CD4-positive, alpha-beta memory T cell (primary cell): ENCODE data around the gene RNF157. TPM values are rescaled to one million over a fixed set of nuclear protein-coding genes. Genes with fewer than 3 reads are reported as not detected.
A peak's percentile ranks its signal among the peaks of the same experiment; 100 is the strongest.

Experiments
- CTCF ChIA-PET: fragments of 350-600 bp; sonication (Branson Sonifier 250); formaldehyde crosslinking; loops from one replicate; lab custom pipeline; 2021; ENCODE audit warnings: inconsistent platforms; ENCODE audit not compliant: partially characterized antibody; lab: Charles Lee
- POLR2A ChIA-PET: fragments of 350-600 bp; sonication (Branson Sonifier 250); formaldehyde crosslinking; loops from one replicate; lab custom pipeline; 2021; ENCODE audit not compliant: partially characterized antibody; lab: Charles Lee
- DNase-seq, 5 donors: peaks; one replicate each; pipeline versions ENCODE4 v3.0.0 to v3.0.0-alpha.2; 2020 to 2022; ENCODE audit warnings: mixed read lengths in 1 of 5
- H3K27ac ChIP-seq: one replicate; pipeline ENCODE4 v1.7.0; 2013; ENCODE audit warnings: low read depth, low read length
- H3K27me3 ChIP-seq: 2 replicates; pipeline ENCODE4 v1.7.0; 2013; ENCODE audit warnings: mild to moderate bottlenecking, low read length, moderate library complexity; ENCODE audit not compliant: insufficient read depth
- H3K36me3 ChIP-seq: 2 replicates; pipeline ENCODE4 v1.7.0; 2013; ENCODE audit warnings: mild to moderate bottlenecking, low read length, moderate library complexity; ENCODE audit not compliant: insufficient read depth
- H3K4me1 ChIP-seq: 2 replicates; pipeline ENCODE4 v1.7.0; 2013; ENCODE audit warnings: mild to moderate bottlenecking, low read length, moderate library complexity; ENCODE audit not compliant: insufficient read depth
- H3K4me3 ChIP-seq, 2 donors: one replicate each; pipeline ENCODE4 v1.7.0; 2013; ENCODE audit warnings: low read length in 2 of 2, mild to moderate bottlenecking in 1 of 2
- H3K9me3 ChIP-seq, 2 donors: one replicate each; pipeline ENCODE4 v1.7.0; 2013; ENCODE audit warnings: low read length in 2 of 2, control low read depth in 1 of 2; ENCODE audit not compliant: control insufficient read depth in 1 of 2
- H3K27ac Mint-ChIP-seq, 7 donors: one replicate each; pipeline ENCODE4 v1.8.0; 2020 to 2021; ENCODE audit warnings: mixed read lengths in 7 of 7, mild to moderate bottlenecking in 6 of 7, inconsistent platforms in 3 of 7, moderate library complexity in 3 of 7
- H3K27me3 Mint-ChIP-seq, 2 donors: one replicate each; pipeline ENCODE4 v1.8.0; 2020 to 2021; ENCODE audit warnings: mixed read lengths in 2 of 2
- H3K36me3 Mint-ChIP-seq, 2 donors: one replicate each; pipeline ENCODE4 v1.8.0; 2020 to 2021; ENCODE audit warnings: mixed read lengths in 2 of 2, inconsistent platforms in 1 of 2, mild to moderate bottlenecking in 1 of 2
- H3K4me1 Mint-ChIP-seq, 4 donors: one replicate each; pipeline ENCODE4 v1.8.0; 2020 to 2021; ENCODE audit warnings: mixed read lengths in 4 of 4, mild to moderate bottlenecking in 1 of 4
- H3K4me3 Mint-ChIP-seq, 8 donors: one replicate each; pipeline ENCODE4 v1.8.0; 2020 to 2021; ENCODE audit warnings: mixed read lengths in 8 of 8, mild to moderate bottlenecking in 7 of 8, moderate library complexity in 6 of 8, inconsistent platforms in 3 of 8
- H3K9me3 Mint-ChIP-seq, 8 donors: one replicate each; pipeline ENCODE4 v1.8.0; 2020 to 2021; ENCODE audit warnings: mixed read lengths in 8 of 8, mild to moderate bottlenecking in 5 of 8, inconsistent platforms in 3 of 8, moderate library complexity in 1 of 8
- intact Hi-C: fragments of 100-400 bp; cut with micrococcal nuclease; formaldehyde crosslinking; loops from one replicate; pipeline ENCODE4 v1.15.1; 2023
- polyA plus RNA-seq, 2 donors: library from polyadenylated mRNA; unstranded; fragments of 300-500 nt; fragmentation: Illumina TruSeq; gene quantifications; one replicate each; pipeline ENCODE4 v1.2.3, GENCODE V29; 2021
- total RNA-seq, 2 experiments: library from RNA; stranded (reverse); gene quantifications; one replicate each; pipeline ENCODE4 v1.2.3, GENCODE V29; 2021

Gene RNF157
- total and polyA plus RNA-seq, 4 experiments from 2014 or later: 4.0 to 22.5 (median 20.0) TPM

DNA sequence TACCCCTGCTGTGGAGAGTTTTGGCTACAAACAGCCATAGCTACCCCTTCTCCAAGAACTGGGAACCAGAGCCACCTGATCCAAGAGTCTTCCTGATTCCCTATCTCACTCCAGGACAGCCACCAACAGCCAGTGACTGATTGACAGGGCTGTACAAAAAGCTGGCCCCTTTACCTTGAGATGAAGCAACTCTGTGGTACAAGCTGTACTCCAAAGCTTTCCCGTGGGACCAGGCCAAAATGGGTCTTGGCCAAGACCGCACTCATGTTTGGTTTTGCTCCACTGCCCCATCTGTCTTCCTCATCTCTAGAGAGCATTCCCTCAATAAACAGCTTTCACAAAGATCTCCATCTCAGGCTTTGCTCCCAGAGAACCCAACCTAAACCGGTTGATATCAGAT is 43.6 kb downstream of the RNF157 start:
- Histone ChIP-seq H3K4me1 (peaks cover 96% of the 10 kb centered on the region), H3K4me3 (no peak overlapping the region), H3K36me3 (no peaks in the 10 kb centered on the region), H3K27me3 (no peaks in the 10 kb centered on the region), H3K9me3 (no peaks in the 10 kb centered on the region), H3K27ac (peak overlapping the region; percentile 12)
- CTCF ChIA-PET: interaction anchor here (1.3 to 2.0 kb wide), 7 partner anchors 8 to 83 kb away, joined by 3 to 7 read pairs (median 5); no protein-coding TSS in a partner anchor
- intact Hi-C loops: loop anchor here (5.0 kb wide), 1 partner anchor 41 kb away; no protein-coding TSS in a partner anchor
- peaks cover 21 to 44% of the 10 kb centered on the region in 2 donors for H3K36me3 Mint-ChIP-seq
- no peaks in the 10 kb centered on the region for H3K27me3 Mint-ChIP-seq
- no peak for DNase-seq
- H3K4me3 Mint-ChIP-seq: peak overlapping the region in 4 of 8 donors; percentile 12 to 55 (median 52)
- peaks cover 0 to 1% (median 0%) of the 10 kb centered on the region in 8 donors for H3K9me3 Mint-ChIP-seq
- peaks cover 70 to 95% (median 85%) of the 10 kb centered on the region in 4 donors for H3K4me1 Mint-ChIP-seq
- peak overlapping the region; percentile 79 to 95 (median 84) for H3K27ac Mint-ChIP-seq
- POLR2A ChIA-PET: interaction anchor here (0.6 to 5.1 kb wide), 9 partner anchors 17 to 422 kb away, joined by 3 to 29 read pairs (median 4); partner anchors contain the start of genes RNF157 and UBALD2

DNA sequence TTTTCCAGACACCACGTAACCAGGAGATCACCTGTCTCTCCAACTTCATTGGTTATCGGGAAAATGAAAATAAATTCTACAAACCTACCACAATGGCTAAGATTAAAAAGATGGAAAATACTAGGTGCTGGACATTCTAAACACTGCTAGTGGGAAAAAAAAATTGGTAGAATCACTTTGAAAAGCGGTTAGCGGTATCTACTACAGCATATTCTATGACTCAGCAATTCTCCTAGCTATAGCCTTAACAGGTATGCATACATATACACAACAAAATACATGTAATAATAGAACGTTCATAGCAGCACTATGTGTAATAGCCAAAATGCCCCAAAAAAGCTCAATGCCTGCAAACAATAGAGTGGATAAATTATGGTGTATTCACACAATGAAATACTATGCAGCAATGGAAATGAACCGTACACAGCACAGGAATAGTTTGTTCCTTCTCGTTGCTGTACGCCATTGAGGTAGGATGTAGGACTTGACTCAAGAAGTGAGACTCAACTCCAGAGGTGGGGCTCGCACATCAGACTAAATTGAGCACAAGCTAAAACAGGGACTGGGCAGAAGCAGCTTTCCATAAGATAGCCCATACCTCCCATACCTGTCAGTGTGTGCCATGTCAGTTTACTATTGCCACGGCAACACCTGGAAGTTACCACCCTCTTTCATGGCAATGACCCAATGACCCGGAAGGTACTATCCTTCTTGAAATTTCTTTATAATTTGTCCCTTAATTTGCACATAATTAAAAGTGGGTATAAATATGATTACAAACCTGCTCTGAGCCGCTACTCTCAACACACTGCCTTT is 44.8 kb downstream of the RNF157 start:
- H3K4me3 ChIP-seq: no peak overlapping the region
- H3K27me3 Mint-ChIP-seq: no peaks in the 10 kb centered on the region
- H3K27me3 ChIP-seq: no peaks in the 10 kb centered on the region
- H3K4me1 Mint-ChIP-seq: peaks cover 66 to 95% (median 83%) of the 10 kb centered on the region in 4 donors
- H3K4me3 Mint-ChIP-seq: peak overlapping the region in 2 of 8 donors; percentile 20 to 36
- peak overlapping the region; percentile 36 to 94 (median 74) for H3K27ac Mint-ChIP-seq
- peaks cover 0 to 1% (median 0%) of the 10 kb centered on the region in 8 donors for H3K9me3 Mint-ChIP-seq
- no peaks in the 10 kb centered on the region for H3K9me3 ChIP-seq
- POLR2A ChIA-PET: interaction anchor here (0.7 to 5.1 kb wide), 8 partner anchors 12 to 75 kb away, joined by 3 to 29 read pairs (median 4); partner anchors contain the start of genes RNF157 and UBALD2
- H3K27ac ChIP-seq: no peak overlapping the region
- DNase-seq: no peak
- peaks cover 18 to 35% of the 10 kb centered on the region in 2 donors for H3K36me3 Mint-ChIP-seq
- H3K4me1 ChIP-seq: peaks cover 99% of the 10 kb centered on the region
- H3K36me3 ChIP-seq: no peaks in the 10 kb centered on the region
- intact Hi-C loops: loop anchor here (5.0 kb wide), 1 partner anchor 42 kb away; no protein-coding TSS in a partner anchor
- CTCF ChIA-PET: interaction anchor here (1.0 to 2.0 kb wide), 6 partner anchors 9 to 84 kb away, joined by 3 to 7 read pairs (median 6); no protein-coding TSS in a partner anchor

DNA sequence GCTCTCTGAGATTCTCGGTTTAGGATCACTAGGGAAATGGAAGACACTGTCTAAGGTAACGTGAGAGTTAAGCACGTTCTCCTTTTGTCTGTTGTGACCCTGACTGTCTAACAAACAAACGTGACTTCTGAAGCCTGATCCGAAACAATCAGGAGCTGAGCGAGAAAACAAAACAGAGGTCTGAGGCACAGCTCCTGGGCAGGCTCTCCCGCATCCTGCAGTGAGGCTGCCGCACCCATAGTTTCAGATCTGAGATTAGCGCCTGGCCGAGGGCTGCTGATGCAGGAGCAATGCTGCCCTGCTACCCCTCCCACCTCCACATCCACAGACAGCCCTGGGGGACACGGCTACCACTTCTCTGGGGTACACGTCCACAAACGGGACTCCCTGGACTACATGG is 46.7 kb downstream of the RNF157 start:
- H3K4me3 Mint-ChIP-seq: peak overlapping the region; percentile 49 to 87 (median 80)
- intact Hi-C loops: loop anchor here (2.0 kb wide), 1 partner anchor 71 kb away; the partner anchor contains the start of gene UBALD2
- POLR2A ChIA-PET: interaction anchor here (0.6 to 18.9 kb wide), 12 partner anchors 9 to 74 kb away, joined by 3 to 603 read pairs (median 20); partner anchors contain the start of gene UBALD2
- H3K4me1 Mint-ChIP-seq: peaks cover 61 to 93% (median 80%) of the 10 kb centered on the region in 4 donors
- H3K9me3 ChIP-seq: no peaks in the 10 kb centered on the region
- H3K27me3 ChIP-seq: no peaks in the 10 kb centered on the region
- peaks cover 99% of the 10 kb centered on the region for H3K4me1 ChIP-seq
- H3K27ac Mint-ChIP-seq: peak overlapping the region; percentile 94 to 98 (median 95)
- no peaks in the 10 kb centered on the region for H3K27me3 Mint-ChIP-seq
- H3K27ac ChIP-seq: peak overlapping the region; percentile 66
- peak in 3 of 5 donors; percentile 33 to 47 (median 42) for DNase-seq
- peaks cover 6 to 22% of the 10 kb centered on the region in 2 donors for H3K36me3 Mint-ChIP-seq
- no peak overlapping the region for H3K4me3 ChIP-seq
- H3K9me3 Mint-ChIP-seq: peaks cover 0 to 1% (median 0%) of the 10 kb centered on the region in 8 donors
- CTCF ChIA-PET: interaction anchor here (0.6 to 7.0 kb wide), 9 partner anchors 8 to 86 kb away, joined by 3 to 71 read pairs (median 3); partner anchors contain the start of gene UBALD2
- H3K36me3 ChIP-seq: no peaks in the 10 kb centered on the region

DNA sequence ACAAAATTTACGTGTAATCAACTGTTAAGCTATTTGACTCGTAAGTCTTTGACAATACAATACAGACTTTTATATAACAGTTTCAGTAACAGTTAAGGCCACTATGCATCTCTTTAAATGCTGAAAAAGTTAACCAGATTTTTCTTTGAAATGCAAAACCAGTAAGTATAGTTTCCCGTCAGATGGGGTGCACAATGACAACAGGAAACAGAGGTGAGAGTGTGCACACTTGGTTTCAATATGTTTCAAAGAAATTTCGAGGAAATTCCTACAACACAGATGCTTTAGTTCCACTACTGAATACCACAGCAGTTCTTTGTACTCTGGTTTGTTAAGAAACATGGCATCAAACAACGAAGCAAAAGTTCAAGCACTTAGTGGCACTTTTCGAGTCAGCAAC is 48.4 kb downstream of the RNF157 start:
- peaks cover 58 to 87% (median 75%) of the 10 kb centered on the region in 4 donors for H3K4me1 Mint-ChIP-seq
- no peaks in the 10 kb centered on the region for H3K9me3 ChIP-seq
- H3K27me3 ChIP-seq: no peaks in the 10 kb centered on the region
- no peaks in the 10 kb centered on the region for H3K36me3 ChIP-seq
- ChIA-PET CTCF (interaction anchor here (0.6 to 7.0 kb wide), 18 partner anchors 9 to 302 kb away, joined by 3 to 71 read pairs (median 5); partner anchors contain the start of gene UBALD2), POLR2A (interaction anchor here (1.1 to 18.9 kb wide), 20 partner anchors 8 to 162 kb away, joined by 4 to 603 read pairs (median 8); partner anchors contain the start of genes FOXJ1, PRPSAP1 and UBALD2)
- peak overlapping the region; percentile 94 to 98 (median 95) for H3K27ac Mint-ChIP-seq
- H3K4me1 ChIP-seq: peaks cover 98% of the 10 kb centered on the region
- intact Hi-C loops: loop anchor here (2.0 kb wide), 1 partner anchor 73 kb away; the partner anchor contains the start of gene UBALD2
- H3K36me3 Mint-ChIP-seq: peaks cover 5 to 13% of the 10 kb centered on the region in 2 donors
- peak overlapping the region in 1 of 2 donors; percentile 19 for H3K4me3 ChIP-seq
- H3K4me3 Mint-ChIP-seq: peak overlapping the region; percentile 33 to 87 (median 80)
- peak overlapping the region; percentile 66 for H3K27ac ChIP-seq
- peak; percentile 80 to 90 (median 86) for DNase-seq
- H3K27me3 Mint-ChIP-seq: no peaks in the 10 kb centered on the region
- peaks cover 0 to 1% (median 0%) of the 10 kb centered on the region in 8 donors for H3K9me3 Mint-ChIP-seq

DNA sequence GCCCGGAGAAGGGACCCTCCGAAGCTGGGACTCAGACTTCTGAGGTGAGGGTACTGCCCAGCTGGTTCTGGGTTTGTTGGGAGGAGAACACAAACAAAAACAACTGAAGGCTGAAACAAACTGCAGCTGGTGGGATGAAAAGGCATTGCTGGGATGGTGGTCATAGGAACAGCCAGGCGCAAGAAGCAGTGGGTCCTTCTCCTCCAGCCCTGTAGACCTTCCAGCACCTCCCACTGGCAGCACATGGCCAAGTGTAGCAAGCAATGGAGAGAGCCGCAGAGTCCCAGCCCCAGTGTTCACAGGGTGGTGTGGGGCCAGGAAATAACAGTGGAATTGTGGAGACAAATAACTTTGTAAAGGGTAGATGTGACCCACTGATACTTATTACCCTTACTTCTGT is 50.6 kb downstream of the RNF157 start:
- peak overlapping the region; percentile 89 to 98 (median 95) for H3K27ac Mint-ChIP-seq

DNA sequence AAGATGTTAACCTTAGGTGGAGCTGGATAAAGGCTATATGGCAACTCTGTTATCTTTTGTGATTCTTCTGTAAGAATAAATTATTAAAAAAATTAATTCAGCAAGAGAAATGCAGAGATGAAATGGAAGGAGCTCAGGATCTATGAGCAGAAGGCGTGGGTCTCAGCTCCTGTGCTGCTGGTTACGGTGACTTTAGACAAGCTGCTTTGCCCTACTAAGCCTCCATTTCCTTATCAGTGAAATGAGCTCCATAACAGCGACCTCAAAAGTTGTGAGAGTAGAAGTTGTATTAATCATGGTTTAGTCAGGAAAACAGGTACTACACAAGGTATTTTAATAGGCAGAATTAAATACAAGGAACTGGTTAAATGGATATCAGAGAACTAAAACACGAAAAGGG is 51.0 kb downstream of the RNF157 start:
- H3K36me3 ChIP-seq: no peaks in the 10 kb centered on the region
- no peak for DNase-seq
- no peaks in the 10 kb centered on the region for H3K27me3 Mint-ChIP-seq
- H3K4me3 Mint-ChIP-seq: peak overlapping the region in 7 of 8 donors; percentile 51 to 78 (median 63)
- peaks cover 5 to 7% of the 10 kb centered on the region in 2 donors for H3K36me3 Mint-ChIP-seq
- H3K9me3 ChIP-seq: no peaks in the 10 kb centered on the region
- peaks cover 0 to 1% (median 0%) of the 10 kb centered on the region in 8 donors for H3K9me3 Mint-ChIP-seq
- H3K27ac Mint-ChIP-seq: peak overlapping the region; percentile 89 to 98 (median 95)
- peaks cover 91% of the 10 kb centered on the region for H3K4me1 ChIP-seq
- ChIA-PET POLR2A (interaction anchor here (0.6 to 18.9 kb wide), 14 partner anchors 10 to 93 kb away, joined by 3 to 603 read pairs (median 4); partner anchors contain the start of genes RNF157 and UBALD2), CTCF (interaction anchor here (0.8 to 7.0 kb wide), 14 partner anchors 10 to 209 kb away, joined by 3 to 71 read pairs (median 4); no protein-coding TSS in a partner anchor)
- peaks cover 54 to 82% (median 65%) of the 10 kb centered on the region in 4 donors for H3K4me1 Mint-ChIP-seq
- H3K27ac ChIP-seq: peak overlapping the region; percentile 18
- H3K27me3 ChIP-seq: no peaks in the 10 kb centered on the region
- intact Hi-C loops: no loop called here
- no peak overlapping the region for H3K4me3 ChIP-seq

More for the DNA sequence above, 50.6 kb downstream of the RNF157 start:
- intact Hi-C loops: no loop called here
- no peaks in the 10 kb centered on the region for H3K36me3 ChIP-seq
- H3K36me3 Mint-ChIP-seq: peaks cover 5 to 7% of the 10 kb centered on the region in 2 donors
- ChIA-PET POLR2A (interaction anchor here (0.6 to 18.9 kb wide), 12 partner anchors 10 to 92 kb away, joined by 3 to 603 read pairs (median 4); partner anchors contain the start of genes RNF157 and UBALD2), CTCF (interaction anchor here (0.8 to 7.0 kb wide), 14 partner anchors 9 to 209 kb away, joined by 3 to 71 read pairs (median 4); no protein-coding TSS in a partner anchor)
- H3K27ac ChIP-seq: peak overlapping the region; percentile 18
- peaks cover 54 to 82% (median 65%) of the 10 kb centered on the region in 4 donors for H3K4me1 Mint-ChIP-seq
- peak overlapping the region in 7 of 8 donors; percentile 51 to 76 (median 63) for H3K4me3 Mint-ChIP-seq
- no peaks in the 10 kb centered on the region for H3K9me3 ChIP-seq
- H3K9me3 Mint-ChIP-seq: peaks cover 0 to 1% (median 0%) of the 10 kb centered on the region in 8 donors
- no peaks in the 10 kb centered on the region for H3K27me3 Mint-ChIP-seq
- H3K4me3 ChIP-seq: no peak overlapping the region
- DNase-seq: no peak
- H3K27me3 ChIP-seq: no peaks in the 10 kb centered on the region
- peaks cover 91% of the 10 kb centered on the region for H3K4me1 ChIP-seq
